HG03521 (cell line): ENCODE results near the gene CERS6.

ENCODE experiments used
- ATAC-seq: cut with Tn5 transposase; IDR thresholded peaks from one replicate; pipeline ENCODE4 v1.9.1; 2021; ENCODE audit warnings: mild to moderate bottlenecking, moderate library complexity; ENCODE audit not compliant: unreplicated experiment

Gene CERS6

GRCh38 chr2:168596881-168597655, 141.0 kb downstream of the CERS6 start:
- no peak for ATAC-seq

DNA sequence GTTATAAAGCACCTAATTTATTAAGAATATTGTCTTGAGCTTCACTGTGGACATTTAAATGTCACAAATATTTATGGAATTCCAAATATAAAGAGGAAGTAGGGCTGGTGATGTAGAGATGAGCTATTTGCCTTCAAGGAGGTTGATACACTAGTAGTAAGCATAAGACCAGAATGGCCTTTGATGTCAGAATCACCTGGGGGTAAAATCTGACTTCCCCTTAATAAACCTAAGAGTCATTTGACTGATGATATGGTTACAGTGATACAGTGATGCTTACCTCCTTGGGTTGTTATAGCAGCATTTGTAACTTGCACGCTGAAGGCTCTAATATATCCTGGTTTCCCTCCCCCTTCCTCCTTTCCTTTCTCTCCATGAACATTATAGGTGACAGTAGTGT, 143.7 kb downstream of the CERS6 start:
- no peak for ATAC-seq

DNA sequence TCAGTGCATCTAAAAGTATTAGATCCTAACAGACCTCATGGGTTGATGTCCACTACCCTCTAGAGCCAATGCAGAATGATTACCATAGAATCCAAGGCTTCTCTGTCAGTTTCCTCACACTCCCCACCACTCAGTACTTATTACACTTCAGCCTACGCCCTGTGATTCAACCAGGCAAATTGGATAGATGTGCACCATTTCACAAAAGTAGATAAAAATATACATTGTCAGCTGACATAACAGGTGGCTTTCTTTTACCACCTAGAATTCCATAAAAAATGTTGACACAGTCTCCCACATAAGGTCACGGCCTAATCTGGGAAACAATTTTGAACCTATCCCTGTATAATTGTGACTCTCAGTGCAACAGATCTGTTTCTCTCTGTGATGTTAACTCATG, 144.9 kb downstream of the CERS6 start:
- ATAC-seq = no peak

GRCh38 chr2:168601741-168602140, 145.7 kb downstream of the CERS6 start:
- ATAC-seq = peak; percentile 71

- no peak for ATAC-seq
Observed at GRCh38 chr2:168602379-168602778, 146.3 kb downstream of the CERS6 start.

- no peak for ATAC-seq
Observed at GRCh38 chr2:168602846-168603401, 146.9 kb downstream of the CERS6 start.

- ATAC-seq = no peak
Observed at GRCh38 chr2:168603439-168603961, 147.4 kb downstream of the CERS6 start.

GRCh38 chr2:168604252-168604651, 148.2 kb downstream of the CERS6 start:
- ATAC-seq = no peak

DNA sequence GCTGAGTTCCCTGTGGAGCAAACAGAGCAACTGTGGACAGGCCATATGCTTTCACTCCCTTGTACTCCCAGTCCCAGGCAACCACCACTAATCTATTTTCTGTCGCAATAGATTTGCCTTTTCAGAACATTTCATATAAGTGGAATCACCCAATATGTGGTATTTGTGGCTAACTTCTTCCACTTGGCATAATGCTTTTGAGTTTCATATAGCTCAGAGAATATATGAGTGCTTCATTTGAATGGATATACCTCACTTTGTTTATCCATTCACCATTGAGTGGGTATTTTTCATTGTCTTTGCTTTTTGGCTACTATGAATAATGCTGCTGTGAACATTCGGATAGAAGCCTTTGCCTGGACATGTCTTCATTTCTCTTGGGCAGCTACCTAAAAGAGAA, 151.9 kb downstream of the CERS6 start:
- ATAC-seq = no peak

- no peak for ATAC-seq
Observed at GRCh38 chr2:168608796-168609195, 152.7 kb downstream of the CERS6 start.

DNA sequence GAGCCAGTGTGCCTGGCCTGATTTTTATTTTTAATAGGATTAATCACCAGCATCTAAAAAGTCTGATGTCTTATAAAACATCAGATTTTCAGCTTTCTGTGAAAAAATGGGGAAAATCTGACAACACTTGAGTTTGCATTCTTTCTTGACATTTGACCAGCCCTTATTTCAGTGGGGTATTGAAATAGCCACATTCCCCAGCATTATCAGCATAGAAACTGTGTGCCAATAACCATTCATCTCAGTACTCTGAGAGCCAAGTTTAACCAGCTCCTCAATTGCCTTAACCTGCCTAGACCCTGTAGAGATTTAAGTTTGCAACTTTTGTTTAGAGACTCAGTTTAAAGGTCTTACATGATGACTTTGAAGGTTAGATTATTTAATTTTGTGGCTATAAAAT, 155.0 kb downstream of the CERS6 start:
- no peak for ATAC-seq

DNA sequence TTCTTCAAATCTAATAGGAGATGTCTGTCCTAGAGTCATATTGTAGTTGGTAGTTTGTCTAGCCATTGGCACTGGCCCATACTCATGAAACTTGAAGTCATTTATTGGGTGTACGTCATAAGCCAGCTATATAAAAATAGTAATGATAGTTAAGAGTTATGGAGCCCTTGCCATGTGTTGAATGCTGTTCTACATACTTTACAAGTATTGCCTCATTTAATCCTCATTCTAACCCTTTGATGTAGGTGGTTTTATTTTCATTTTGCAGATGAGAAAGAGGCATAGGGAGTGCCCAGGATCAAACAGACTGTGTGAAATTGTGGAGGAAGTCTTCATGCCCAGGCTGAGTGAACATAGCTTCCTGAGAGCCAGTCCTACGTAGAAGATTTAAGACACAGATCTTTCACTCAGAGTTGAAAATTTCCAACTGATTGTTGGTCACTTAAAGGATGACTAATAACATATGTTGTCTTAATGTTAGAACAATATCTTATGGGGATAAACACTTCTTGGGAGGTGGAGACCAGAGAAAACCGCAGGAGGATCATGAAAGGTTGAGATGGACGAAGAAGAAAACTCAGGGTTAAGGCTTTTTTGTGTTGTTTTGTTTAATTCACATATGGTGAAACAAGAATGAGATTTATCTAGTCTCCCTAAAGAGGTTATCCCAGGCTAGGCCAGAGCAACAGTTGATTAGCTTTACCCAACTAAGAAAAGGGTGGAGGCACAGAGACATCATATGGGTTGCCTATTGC, 156.0 kb downstream of the CERS6 start:
- no peak for ATAC-seq

- ATAC-seq = no peak
Observed at GRCh38 chr2:168612719-168613118, 156.6 kb downstream of the CERS6 start.

- no peak for ATAC-seq
Observed at GRCh38 chr2:168613551-168613950, 157.5 kb downstream of the CERS6 start.

DNA sequence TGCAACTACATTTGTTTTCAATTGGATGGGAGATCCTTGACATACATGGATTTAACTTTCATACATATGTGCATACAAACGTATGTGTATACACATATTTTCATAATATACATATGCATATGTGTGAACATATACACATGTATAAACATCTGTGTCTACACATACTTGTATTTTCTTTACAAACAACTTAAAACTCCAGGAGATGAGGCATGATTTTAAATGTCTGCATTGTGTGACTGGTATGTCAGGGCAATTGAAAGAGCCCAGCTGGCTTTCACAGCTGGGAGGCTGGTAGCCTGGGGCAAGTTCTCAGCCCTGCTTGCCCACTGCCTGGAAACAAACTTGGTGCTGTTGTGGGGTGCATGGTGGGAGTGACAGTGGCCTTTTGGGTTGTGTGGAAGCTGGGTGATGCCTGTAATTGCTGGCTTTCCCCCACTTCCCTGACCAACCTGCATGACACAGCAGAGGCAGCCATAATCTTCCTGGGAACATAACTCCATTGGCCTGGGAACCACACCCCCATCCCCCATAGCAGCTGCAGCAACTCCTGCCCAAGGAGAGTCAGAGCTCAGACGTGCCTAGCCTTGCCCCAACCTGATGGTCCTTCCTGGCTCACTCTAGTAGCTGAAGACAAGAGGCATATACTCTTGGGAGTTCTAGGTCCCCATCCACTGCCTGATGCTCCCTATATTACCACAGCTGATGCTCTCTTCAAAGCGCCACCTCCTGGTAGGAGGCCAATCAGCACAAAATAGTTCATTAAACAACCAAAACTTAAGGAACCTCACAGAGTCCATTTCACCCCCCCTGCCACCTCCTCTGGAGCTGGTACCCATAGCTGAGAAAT, 158.3 kb downstream of the CERS6 start:
- no peak for ATAC-seq

GRCh38 chr2:168620554-168620953, 164.5 kb downstream of the CERS6 start:
- no peak for ATAC-seq

DNA sequence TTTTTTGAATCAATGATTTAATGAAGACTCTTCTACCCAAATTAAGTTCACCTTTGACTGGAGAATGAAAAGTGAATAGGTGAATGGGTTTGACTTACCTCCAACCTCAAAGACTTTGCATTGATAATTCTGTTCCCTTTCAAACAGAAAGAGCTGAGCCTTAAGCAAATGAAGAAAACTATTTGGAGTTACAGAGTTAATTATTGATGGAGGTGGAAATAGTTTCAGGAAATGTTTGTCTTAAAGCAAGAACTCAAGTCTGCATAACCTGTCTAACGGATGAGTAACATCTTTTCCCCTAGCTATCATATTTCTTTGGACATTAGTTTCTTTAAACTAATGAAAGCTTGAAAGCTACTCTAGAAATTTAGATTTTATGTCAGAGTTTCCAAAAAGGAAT, 166.5 kb downstream of the CERS6 start:
- ATAC-seq = no peak

DNA sequence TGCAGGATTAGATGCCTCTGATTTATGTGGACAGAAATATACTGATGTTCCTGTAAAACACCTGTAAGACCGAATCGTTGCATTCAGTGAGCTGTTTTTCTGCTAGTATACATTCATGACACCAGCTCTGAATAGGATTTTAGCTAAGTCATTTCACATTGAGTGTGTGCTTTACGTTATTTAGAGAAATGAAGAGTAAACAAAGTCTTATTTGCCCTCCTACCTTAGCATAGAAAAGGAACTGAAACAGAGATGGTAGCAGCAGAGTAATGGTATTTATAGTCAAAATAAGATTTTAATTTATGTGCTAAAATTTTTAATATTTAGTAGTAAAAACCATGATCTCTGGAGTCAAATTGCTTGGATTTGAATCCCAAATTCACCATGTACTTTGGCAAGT, 168.0 kb downstream of the CERS6 start:
- ATAC-seq = no peak

DNA sequence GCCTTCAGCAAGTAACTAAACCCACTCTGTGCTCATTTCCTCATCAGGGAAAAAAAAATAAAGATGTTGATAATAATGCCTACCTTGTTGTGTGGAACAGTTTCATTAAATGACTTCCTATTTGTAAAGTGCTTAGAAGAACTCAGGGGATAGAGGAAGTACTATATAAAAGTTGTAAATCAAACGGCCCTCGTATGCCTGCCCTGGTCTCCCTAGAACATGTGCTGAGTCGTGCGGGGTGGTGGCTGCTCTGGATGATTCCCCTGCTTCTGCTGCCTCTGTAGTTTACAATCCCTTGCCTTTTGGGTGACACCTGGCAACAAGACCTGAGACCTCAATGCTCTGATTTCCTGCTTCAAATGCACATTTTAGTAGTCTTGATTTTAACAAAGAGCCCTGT, 170.0 kb downstream of the CERS6 start:
- no peak for ATAC-seq

DNA sequence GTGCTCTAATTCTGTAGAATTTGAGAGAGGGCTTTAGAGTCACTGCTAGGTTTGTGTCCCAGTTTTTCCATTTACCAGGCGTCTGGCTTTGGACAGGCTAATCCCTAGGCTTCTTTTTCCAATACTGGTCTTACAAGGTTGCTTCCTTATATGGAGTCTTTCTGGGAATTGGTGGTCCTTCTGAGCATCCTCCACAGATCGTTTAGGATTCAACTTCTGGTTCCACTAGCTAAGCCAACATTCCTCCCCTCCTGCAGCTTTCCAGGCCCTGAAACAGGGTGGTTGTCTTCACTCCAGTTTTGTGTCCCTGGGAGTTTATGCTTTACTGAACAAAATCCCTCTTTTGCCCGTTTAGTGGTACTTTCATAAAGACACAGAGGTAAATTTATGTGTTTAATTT, 170.6 kb downstream of the CERS6 start:
- ATAC-seq = no peak

- no peak for ATAC-seq
Observed at GRCh38 chr2:168632709-168633121, 176.6 kb downstream of the CERS6 start.
